Measurements from ENCODE around the gene C6orf58. TPM values are rescaled to one million over a fixed set of nuclear protein-coding genes. Genes with fewer than 3 reads are reported as not detected.

Gene C6orf58
- 0.07 TPM in 1 of 2 replicates, not detected in the other for polyA plus RNA-seq (2012; rRNA removed)
- 0.05 TPM in 2 replicates for polyA plus RNA-seq (2012; cell fraction: cytosol; rRNA removed)
- polyA plus RNA-seq (2012; cell fraction: nucleus; rRNA removed) = 0.06 and 0.10 TPM in 2 replicates

DNA sequence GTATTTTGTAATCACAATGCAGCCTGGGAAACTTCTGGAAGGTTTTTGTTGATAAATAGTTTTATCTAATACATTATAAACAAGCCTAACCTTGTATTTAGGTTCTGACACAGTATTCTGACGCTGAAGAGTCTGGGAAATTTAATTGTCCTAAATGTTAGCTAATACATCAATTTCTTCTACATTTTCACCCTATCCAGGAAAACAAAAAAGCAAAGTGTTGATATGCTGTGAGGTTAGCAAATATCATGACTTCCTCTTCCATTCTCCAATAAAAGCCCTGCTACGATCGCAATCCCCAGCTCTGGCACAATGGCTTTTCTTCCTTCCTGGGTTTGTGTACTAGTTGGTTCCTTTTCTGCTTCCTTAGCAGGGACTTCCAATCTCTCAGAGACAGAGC lies at the start of gene C6orf58:
Gene C6orf58, plus strand, starts transcription at position 301 of the 400 bp plus-strand sequence. Its CDS starts 12 bp downstream, at position 313.
- POLR2A ChIA-PET = no interaction called here
- no peaks in the 10 kb centered on the region for H3K27me3 ChIP-seq (ENCODE audit: insufficient read depth)

DNA sequence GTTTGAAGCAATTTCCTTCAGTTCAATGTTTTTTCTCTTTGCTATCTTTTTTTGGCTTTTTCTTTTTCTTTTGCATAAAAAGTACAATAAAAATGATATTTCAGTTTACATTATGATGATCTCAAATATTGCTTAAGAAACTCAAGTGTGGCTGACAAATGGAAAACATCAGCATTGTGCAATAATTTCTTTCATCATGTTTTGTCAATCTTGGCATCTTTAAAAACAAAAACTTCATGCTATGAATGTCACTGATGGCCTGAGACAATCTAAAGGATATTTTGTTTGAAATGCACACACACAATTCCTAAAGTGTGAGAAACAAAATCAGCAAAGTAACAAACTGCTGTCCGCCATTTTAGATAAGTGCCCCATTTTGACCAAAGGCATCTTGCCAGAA lies 44.0 kb upstream of the C6orf58 start:
- POLR2A ChIA-PET = no interaction called here
- TF ChIP-seq, protein P1, sequence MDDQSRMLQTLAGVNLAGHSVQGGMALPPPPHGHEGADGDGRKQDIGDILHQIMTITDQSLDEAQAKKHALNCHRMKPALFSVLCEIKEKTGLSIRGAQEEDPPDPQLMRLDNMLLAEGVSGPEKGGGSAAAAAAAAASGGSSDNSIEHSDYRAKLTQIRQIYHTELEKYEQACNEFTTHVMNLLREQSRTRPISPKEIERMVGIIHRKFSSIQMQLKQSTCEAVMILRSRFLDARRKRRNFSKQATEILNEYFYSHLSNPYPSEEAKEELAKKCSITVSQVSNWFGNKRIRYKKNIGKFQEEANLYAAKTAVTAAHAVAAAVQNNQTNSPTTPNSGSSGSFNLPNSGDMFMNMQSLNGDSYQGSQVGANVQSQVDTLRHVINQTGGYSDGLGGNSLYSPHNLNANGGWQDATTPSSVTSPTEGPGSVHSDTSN (IDR thresholded peaks at IDR 0.05) = no peak
- TF ChIP-seq FOXM1 (IDR thresholded peaks at IDR 0.05; ENCODE audit: low read depth) (no peak), MXI1 (IDR thresholded peaks at IDR 0.05; ENCODE audit: low read depth, low read length) (no peak), SMC3 (IDR thresholded peaks at IDR 0.05; ENCODE audit: low read depth, low read length) (no peak), GATA2 (CRISPR knock-in tag; IDR thresholded peaks at IDR 0.05) (no peak)
- Histone ChIP-seq H3K79me2 (ENCODE audit: insufficient read depth) (no peaks in the 10 kb centered on the region), H2AFZ (ENCODE audit: low read depth) (no peak overlapping the region), H3K4me3 (ENCODE audit: low read depth in 2 of 2, low read length in 1 of 2) (no peak overlapping the region), H4K20me1 (ENCODE audit: insufficient read depth) (no peaks in the 10 kb centered on the region), H3K36me3 (replicated peaks in 1 of 2; ENCODE audit: control insufficient read depth in 1 of 2, insufficient read depth in 2 of 2, low read length in 1 of 2) (no peaks in the 10 kb centered on the region), H3F3A (replicated peaks; ENCODE audit: insufficient read depth) (no peaks in the 10 kb centered on the region), H3K27me3 (ENCODE audit: insufficient read depth) (peaks cover 7% of the 10 kb centered on the region; the same call in 1 of the 2 replicates), H3K4me2 (no peak overlapping the region), H3K4me1 (ENCODE audit: control insufficient read depth in 1 of 2, insufficient read depth in 2 of 2, low read depth in 1 of 2, low read length in 1 of 2) (no peaks in the 10 kb centered on the region), H3K27ac (ENCODE audit: low read depth in 2 of 2, low read length in 1 of 2) (no peak overlapping the region), H3K9ac (no peak overlapping the region), H3K9me3 (no peaks in the 10 kb centered on the region), H3K9me2 (peaks cover 5% of the 10 kb centered on the region; the same call in 1 of the 2 replicates)
- 100% methylated on average over 1 of the region's 1 CpG for WGBS (ENCODE audit: low lambda C conversion rate)
- no peak for DNase-seq
- CTCF ChIA-PET = interaction anchor here (0.8 kb wide), 1 partner anchor 10 kb away, joined by 3 read pairs; no protein-coding TSS in a partner anchor

More for the DNA sequence above, at the start of gene C6orf58:
- Histone ChIP-seq H2AFZ (ENCODE audit: low read depth) (no peak within 1 kb of the TSS), H3K4me3 (ENCODE audit: low read depth in 2 of 2, low read length in 1 of 2) (no peak within 1 kb of the TSS), H3K27ac (ENCODE audit: low read depth in 2 of 2, low read length in 1 of 2) (no peak within 1 kb of the TSS), H3K36me3 (replicated peaks in 1 of 2; ENCODE audit: control insufficient read depth in 1 of 2, insufficient read depth in 2 of 2, low read length in 1 of 2) (no peaks in the 10 kb centered on the region), H3K9ac (no peak within 1 kb of the TSS), H3K9me3 (no peaks in the 10 kb centered on the region), H3K9me2 (no peaks in the 10 kb centered on the region), H3K4me1 (ENCODE audit: control insufficient read depth in 1 of 2, insufficient read depth in 2 of 2, low read depth in 1 of 2, low read length in 1 of 2) (no peaks in the 10 kb centered on the region), H4K20me1 (ENCODE audit: insufficient read depth) (no peaks in the 10 kb centered on the region), H3K79me2 (ENCODE audit: insufficient read depth) (no peaks in the 10 kb centered on the region), H3K4me2 (no peak within 1 kb of the TSS), H3F3A (replicated peaks; ENCODE audit: insufficient read depth) (no peaks in the 10 kb centered on the region)
- TF ChIP-seq NFIC (IDR thresholded peaks at IDR 0.05; ENCODE audit: borderline replicate concordance) = no peak
- TF ChIP-seq EZH2phosphoT487 (IDR thresholded peaks at IDR 0.05; ENCODE audit: borderline replicate concordance, low read depth) = no peak
- 42% methylated on average over 3 of the region's 3 CpGs for WGBS (ENCODE audit: low lambda C conversion rate)
- DNase-seq = no peak
- CTCF ChIA-PET = interaction anchor here (0.8 kb wide), 1 partner anchor 11 kb away, joined by 3 read pairs; no protein-coding TSS in a partner anchor

DNA sequence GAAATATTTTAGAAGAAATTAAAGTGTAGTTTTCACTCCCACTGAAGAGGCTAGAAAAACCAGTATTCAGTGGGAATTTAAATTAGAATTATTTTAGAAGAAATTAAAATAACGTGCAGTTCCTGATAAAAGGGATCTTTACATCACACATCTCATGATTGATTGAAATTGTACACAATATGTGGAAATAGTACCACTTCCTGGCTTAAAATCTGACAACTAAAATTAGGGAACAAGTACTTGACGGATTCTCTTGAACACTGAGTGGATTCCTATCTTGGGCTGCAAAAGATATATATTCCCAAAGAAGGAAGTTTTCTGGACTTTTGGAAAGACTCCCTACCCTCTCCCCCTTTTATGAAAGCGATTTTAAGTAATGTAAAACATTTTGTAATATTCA lies 43.2 kb upstream of the C6orf58 start:
- Histone ChIP-seq H3K27ac (ENCODE audit: low read depth in 2 of 2, low read length in 1 of 2) (no peak overlapping the region), H3K79me2 (ENCODE audit: insufficient read depth) (no peaks in the 10 kb centered on the region), H3K4me2 (no peak overlapping the region), H3K27me3 (ENCODE audit: insufficient read depth) (peaks cover 7% of the 10 kb centered on the region; the same call in 1 of the 2 replicates), H3F3A (replicated peaks; ENCODE audit: insufficient read depth) (no peaks in the 10 kb centered on the region), H3K9me2 (peaks cover 5% of the 10 kb centered on the region; the same call in 1 of the 2 replicates), H3K4me1 (ENCODE audit: control insufficient read depth in 1 of 2, insufficient read depth in 2 of 2, low read depth in 1 of 2, low read length in 1 of 2) (peaks cover 0 to under 1% of the 10 kb centered on the region in 2 experiments; a peak in 1 of 4 replicates), H3K9me3 (no peaks in the 10 kb centered on the region), H3K9ac (no peak overlapping the region), H3K36me3 (replicated peaks in 1 of 2; ENCODE audit: control insufficient read depth in 1 of 2, insufficient read depth in 2 of 2, low read length in 1 of 2) (no peaks in the 10 kb centered on the region), H2AFZ (ENCODE audit: low read depth) (no peak overlapping the region), H3K4me3 (ENCODE audit: low read depth in 2 of 2, low read length in 1 of 2) (no peak overlapping the region), H4K20me1 (ENCODE audit: insufficient read depth) (no peaks in the 10 kb centered on the region)
- CTCF ChIA-PET = interaction anchor here (0.6 kb wide), 1 partner anchor 18 kb away, joined by 3 read pairs; no protein-coding TSS in a partner anchor
- POLR2A ChIA-PET = no interaction called here
- DNase-seq = no peak
- 44% methylated on average over 3 of the region's 3 CpGs for WGBS (ENCODE audit: low lambda C conversion rate)
- TF ChIP-seq CHD2 (IDR thresholded peaks at IDR 0.05; ENCODE audit: low read length, partially characterized antibody) (no peak), RXRA (IDR thresholded peaks at IDR 0.05; ENCODE audit: borderline replicate concordance, low read depth) (no peak), RFX5 (IDR thresholded peaks at IDR 0.05; ENCODE audit: low read length) (no peak), POLR2AphosphoS5 (IDR thresholded peaks at IDR 0.05; ENCODE audit: low read depth, low read length) (no peak), SIN3A (IDR thresholded peaks at IDR 0.05; ENCODE audit: borderline replicate concordance, low read depth, low read length) (no peak), EP300 (IDR thresholded peaks at IDR 0.05; ENCODE audit: borderline replicate concordance in 1 of 2, low read depth in 1 of 2, low read length in 1 of 2) (no peak)
- TF ChIP-seq, protein P2, sequence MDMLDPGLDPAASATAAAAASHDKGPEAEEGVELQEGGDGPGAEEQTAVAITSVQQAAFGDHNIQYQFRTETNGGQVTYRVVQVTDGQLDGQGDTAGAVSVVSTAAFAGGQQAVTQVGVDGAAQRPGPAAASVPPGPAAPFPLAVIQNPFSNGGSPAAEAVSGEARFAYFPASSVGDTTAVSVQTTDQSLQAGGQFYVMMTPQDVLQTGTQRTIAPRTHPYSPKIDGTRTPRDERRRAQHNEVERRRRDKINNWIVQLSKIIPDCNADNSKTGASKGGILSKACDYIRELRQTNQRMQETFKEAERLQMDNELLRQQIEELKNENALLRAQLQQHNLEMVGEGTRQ (IDR thresholded peaks at IDR 0.05; ENCODE audit: borderline replicate concordance, low read depth, low read length) = no peak
- TF ChIP-seq, protein P3, sequence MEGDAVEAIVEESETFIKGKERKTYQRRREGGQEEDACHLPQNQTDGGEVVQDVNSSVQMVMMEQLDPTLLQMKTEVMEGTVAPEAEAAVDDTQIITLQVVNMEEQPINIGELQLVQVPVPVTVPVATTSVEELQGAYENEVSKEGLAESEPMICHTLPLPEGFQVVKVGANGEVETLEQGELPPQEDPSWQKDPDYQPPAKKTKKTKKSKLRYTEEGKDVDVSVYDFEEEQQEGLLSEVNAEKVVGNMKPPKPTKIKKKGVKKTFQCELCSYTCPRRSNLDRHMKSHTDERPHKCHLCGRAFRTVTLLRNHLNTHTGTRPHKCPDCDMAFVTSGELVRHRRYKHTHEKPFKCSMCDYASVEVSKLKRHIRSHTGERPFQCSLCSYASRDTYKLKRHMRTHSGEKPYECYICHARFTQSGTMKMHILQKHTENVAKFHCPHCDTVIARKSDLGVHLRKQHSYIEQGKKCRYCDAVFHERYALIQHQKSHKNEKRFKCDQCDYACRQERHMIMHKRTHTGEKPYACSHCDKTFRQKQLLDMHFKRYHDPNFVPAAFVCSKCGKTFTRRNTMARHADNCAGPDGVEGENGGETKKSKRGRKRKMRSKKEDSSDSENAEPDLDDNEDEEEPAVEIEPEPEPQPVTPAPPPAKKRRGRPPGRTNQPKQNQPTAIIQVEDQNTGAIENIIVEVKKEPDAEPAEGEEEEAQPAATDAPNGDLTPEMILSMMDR (IDR thresholded peaks at IDR 0.05) = no peak
- TF ChIP-seq, protein P4, sequence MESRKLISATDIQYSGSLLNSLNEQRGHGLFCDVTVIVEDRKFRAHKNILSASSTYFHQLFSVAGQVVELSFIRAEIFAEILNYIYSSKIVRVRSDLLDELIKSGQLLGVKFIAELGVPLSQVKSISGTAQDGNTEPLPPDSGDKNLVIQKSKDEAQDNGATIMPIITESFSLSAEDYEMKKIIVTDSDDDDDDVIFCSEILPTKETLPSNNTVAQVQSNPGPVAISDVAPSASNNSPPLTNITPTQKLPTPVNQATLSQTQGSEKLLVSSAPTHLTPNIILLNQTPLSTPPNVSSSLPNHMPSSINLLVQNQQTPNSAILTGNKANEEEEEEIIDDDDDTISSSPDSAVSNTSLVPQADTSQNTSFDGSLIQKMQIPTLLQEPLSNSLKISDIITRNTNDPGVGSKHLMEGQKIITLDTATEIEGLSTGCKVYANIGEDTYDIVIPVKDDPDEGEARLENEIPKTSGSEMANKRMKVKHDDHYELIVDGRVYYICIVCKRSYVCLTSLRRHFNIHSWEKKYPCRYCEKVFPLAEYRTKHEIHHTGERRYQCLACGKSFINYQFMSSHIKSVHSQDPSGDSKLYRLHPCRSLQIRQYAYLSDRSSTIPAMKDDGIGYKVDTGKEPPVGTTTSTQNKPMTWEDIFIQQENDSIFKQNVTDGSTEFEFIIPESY (IDR thresholded peaks at IDR 0.05; ENCODE audit: borderline replicate concordance, low read depth) = no peak
